HG02759 (cell line): ENCODE measurements around the gene OAS3.

Experiments
- ATAC-seq: cut with Tn5 transposase; IDR thresholded peaks from one replicate; pipeline ENCODE4 v1.9.1; 2021; ENCODE audit warnings: mild to moderate bottlenecking, moderate library complexity; ENCODE audit not compliant: unreplicated experiment

Gene OAS3

GRCh38 chr12:113014565-113014964 is 76.3 kb downstream of the OAS3 start:
- no peak for ATAC-seq

GRCh38 chr12:113016796-113017195 is 78.5 kb downstream of the OAS3 start:
- no peak for ATAC-seq

GRCh38 chr12:113019025-113019424 is 80.8 kb downstream of the OAS3 start:
- ATAC-seq: no peak

GRCh38 chr12:113021500-113021899 is 83.2 kb downstream of the OAS3 start:
- no peak for ATAC-seq
